Nucleus accumbens (tissue), 56 donors: Measurements from ENCODE around the gene WDR77.

Source experiments
- DNase-seq, 56 donors: peaks; one replicate each; lab custom pipeline; 2025; lab: John Stamatoyannopoulos, UW

Gene WDR77

GRCh38 chr1:111448918-111449702 lies at the start of gene WDR77, which contains the start of gene ATP5PB:
TSS of gene WDR77 (minus strand) at chr1:111449256. CDS start at chr1:111449169, 87 bp downstream.
TSS of gene ATP5PB (plus strand) at chr1:111449464. CDS start at chr1:111449542, 78 bp downstream.
- peak; percentile 61 to 97 (median 91) for DNase-seq

DNA sequence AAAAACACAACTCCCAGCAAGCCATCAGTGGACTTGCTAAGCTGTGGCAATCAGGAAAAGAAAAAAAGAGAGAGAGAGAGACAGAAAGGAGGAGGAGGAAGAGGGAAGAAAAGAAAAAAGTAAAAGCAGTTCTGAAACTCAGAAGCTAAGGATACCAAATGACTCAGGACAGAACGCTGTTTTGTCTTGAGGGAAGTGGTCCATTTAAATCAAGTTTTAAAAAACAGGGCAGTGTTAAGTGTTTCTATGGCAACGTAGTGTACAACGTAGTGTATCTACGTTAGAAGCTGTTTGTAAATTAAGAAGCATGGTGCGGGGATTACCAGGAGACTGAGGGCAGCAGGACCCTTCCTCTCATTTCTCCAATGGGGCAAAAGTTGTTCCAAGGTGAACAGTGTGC lies 48.5 kb upstream of the WDR77 start:
- DNase-seq, result no peak

DNA sequence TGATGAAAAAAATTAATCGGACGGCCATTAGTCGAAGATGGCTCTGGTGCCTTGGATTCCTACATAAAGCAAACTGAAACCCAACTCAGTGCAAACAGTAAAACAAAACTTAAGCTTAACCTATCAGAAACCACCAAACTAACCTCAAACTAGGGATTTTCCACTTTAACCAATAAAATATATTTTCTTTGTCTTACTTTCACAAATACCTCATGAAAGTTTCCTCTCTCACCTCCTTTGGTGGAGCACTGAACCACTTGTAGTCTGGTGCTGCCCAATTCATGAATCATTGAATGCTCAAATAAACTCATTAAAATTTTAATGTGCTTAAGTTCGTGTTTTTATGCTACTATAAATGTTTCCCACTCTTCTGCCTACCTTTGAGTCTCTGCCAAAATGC lies 47.3 kb upstream of the WDR77 start:
- DNase-seq, result no peak

DNA sequence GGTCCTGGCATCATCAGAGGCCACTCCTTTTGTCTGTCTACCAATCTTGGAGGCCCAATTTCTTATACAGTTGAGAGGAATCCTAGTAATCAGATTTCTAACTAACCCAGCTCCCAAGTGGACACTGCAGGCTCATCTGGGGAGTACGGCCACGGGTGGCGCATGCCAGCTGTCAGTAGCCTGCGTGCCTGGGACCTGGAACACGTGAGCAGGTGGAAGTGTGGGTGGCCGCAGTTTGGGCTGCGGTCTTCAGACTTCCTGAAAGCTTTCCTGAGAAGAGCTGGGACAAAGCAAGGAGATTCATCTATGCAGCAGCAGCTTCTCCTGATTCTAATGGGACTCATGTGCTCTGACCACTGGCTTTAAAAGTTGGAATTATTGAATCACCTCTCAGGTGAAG lies 42.0 kb upstream of the WDR77 start:
- peak in 1 of 56 donors; percentile 27 for DNase-seq

DNA sequence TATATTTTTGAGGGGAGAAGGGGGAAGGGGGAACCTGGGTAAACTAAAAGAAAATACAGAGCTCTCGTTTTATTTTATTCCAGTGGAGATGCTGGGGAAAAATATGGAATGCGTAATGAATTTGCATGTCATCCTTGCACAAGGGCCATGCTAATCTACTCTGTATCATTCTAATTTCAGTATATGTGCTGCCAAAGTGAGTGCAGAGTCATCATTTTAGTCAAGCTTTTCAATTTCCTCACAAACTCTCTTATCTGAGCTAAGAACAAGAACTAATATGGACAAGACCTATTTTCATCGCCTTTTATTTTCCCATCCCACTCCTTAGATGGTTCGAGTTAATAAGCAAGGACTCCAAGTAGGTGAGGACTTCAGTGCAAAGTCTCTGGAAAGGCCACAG lies 41.2 kb upstream of the WDR77 start:
- DNase-seq, result no peak

GRCh38 chr1:111489604-111490003 lies 40.5 kb upstream of the WDR77 start:
- peak in 5 of 56 donors; percentile 19 to 24 (median 21) for DNase-seq

- peak in 30 of 56 donors; percentile 15 to 78 (median 36) for DNase-seq
These were observed 39.6 kb upstream of the WDR77 start for GRCh38 chr1:111488669-111489068.

GRCh38 chr1:111487133-111487532 lies 38.1 kb upstream of the WDR77 start:
- DNase-seq, result no peak

DNA sequence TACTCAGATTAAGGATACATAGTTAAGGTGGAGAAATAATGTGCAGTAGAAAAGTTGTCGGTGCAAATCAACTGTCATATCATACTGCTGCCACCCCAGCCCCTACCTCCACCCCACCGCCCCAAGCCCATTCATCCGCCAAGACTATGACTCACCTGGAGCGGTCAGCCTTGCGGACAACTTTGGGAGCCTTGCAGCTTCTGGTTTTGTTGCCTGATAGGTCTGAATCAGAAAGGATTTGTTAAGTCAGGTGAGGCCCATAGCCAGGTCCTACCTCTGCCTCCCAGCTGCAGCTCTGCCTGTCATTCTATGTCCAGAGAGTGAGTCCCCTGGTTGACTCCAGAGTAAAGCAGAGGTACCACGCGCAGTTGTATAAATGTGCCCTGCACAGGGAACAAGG lies 37.4 kb upstream of the WDR77 start:
- no peak for DNase-seq

GRCh38 chr1:111484391-111485026 lies 35.5 kb upstream of the WDR77 start:
- DNase-seq, result no peak

GRCh38 chr1:111483876-111484275 lies 34.8 kb upstream of the WDR77 start:
- DNase-seq, result no peak

- no peak for DNase-seq
These were observed 34.1 kb upstream of the WDR77 start for GRCh38 chr1:111483166-111483565.

DNA sequence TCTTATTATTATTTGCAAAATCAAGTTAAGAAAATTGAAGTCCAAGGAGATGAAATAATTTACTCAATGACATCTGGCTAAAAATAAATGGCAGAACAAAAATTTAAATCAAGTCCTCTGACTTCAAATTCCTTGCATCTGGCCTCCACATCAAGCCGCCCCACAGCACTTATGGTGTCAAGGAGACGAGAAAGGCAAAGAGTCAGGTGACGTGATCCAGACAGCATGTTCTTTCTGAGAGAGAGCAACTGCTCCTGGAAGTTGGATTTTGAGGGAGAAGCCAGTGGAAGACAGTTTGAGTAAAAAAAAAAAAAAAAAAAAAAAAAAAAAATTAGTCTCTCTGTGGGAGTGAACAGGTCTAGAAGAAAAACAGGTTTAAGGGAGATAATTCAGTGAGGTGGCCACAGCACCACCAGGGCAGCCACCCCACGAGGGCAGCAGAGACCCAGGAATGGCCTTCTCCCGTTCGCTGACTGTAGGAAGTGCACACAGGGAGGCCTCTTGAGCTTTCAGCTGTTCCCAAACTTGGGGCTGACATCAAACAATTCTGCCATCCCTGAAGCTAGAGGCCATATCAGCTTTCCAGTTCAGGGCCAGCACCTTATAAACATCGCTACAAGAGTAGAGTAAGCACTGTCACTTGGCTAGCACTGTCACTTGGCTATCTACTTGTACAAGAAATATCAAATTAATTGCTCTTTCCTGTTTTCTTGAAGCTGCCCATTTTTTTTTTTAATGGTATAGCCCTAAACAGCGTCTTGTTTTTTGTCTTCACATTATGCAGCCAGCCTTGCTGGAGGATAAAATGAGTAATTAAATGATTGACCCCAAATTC lies 32.5 kb upstream of the WDR77 start:
- DNase-seq, result peak in 48 of 56 donors; percentile 19 to 86 (median 60)

- no peak for DNase-seq
These were observed 31.6 kb upstream of the WDR77 start for GRCh38 chr1:111480674-111481073.

DNA sequence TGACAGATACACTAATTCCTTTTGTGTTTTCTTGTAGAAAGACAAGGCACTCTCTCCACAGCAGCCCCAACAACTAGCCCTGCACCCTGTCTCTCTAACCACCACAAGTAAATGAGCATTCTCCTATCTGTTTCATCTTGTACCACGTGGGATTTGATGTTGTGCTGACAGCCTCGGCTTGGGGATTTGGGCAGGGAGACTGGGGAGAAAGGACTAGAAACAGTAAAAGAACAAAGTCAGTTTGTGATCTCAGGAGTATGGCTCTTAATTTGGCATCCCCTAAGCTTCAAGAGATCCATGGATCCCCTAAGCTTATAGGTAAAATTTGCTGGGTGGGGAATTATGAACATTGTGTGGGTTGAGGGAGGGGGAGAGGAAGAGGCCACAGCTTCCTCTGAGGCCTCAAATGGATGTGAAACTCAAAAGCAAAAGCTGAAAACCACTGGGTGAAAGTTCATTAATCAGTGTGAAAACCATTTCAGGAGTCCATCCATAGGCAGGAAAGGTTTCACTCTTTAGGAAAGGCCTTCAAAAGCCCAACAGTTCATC lies 27.8 kb upstream of the WDR77 start:
- no peak for DNase-seq

DNA sequence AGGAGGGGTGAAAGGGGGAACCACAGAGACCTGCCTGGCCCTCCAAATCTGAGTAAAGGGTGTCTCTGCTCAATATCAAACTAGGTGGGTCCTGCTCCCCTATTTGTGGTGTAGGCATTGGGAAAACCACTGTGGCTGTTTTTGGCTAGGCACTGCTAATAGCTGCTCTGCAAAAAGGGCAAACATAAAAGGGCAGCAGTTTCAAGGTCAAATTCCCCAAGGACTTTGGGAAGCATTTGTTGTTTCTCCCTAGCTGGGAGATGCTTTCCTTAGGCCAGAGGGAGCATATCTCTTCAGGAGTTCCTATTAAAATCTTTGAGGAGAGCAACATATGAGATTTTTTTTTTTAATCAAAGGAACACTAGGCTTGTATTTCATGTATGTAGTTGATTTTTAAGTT lies 27.2 kb upstream of the WDR77 start:
- no peak for DNase-seq

GRCh38 chr1:111475701-111476100 lies 26.6 kb upstream of the WDR77 start:
- no peak for DNase-seq

DNA sequence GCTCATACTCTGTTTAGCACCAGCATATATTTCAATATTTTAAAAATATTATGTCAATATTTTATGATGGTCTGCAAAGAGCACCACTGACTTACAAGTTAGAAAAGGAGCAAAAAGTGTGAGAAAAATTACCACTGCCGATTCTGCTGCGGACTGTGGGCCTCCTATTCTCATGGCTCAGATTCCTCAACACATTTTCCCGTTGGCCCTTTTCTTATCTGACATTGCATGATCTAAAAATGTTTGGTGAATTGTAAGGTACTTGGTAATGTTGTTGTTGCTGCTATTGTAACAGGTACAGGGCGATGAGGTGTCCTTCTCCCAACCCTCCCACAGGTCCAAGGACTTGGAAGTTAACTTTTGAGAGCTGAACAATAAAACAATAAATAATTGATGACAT lies 25.5 kb upstream of the WDR77 start:
- DNase-seq, result no peak

- no peak for DNase-seq
These were observed 25.1 kb upstream of the WDR77 start for GRCh38 chr1:111474106-111474505.

- DNase-seq, result no peak
These were observed 22.5 kb upstream of the WDR77 start for GRCh38 chr1:111471538-111471937.

GRCh38 chr1:111471012-111471411 lies 22.0 kb upstream of the WDR77 start:
- peak in 11 of 56 donors; percentile 6 to 41 (median 17) for DNase-seq
